ENCODE measurements around the gene SUMF1.

Gene SUMF1

DNA sequence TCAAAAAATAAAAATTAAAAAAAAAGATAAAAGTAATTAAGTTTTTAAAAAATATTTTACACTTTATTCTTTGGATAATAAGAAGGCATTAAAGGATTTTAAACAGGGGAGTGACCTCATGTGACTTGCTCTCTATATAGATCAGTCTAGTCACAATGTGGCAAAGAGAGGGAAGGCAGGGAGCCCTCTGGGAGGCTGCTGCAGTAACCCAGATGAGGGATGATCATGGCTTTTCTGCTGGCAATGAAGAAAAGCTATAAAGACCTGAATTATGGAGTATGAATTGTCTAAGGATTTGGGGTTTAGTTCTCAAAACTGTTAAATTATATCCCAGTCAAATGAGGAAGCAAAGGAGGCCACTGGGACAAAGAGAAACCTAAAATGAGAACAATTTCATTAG is 58.1 kb downstream of the SUMF1 start:
- DNase-seq (ENCODE audit: insufficient read length) (no peak), FAIRE-seq (no peak)
- no peak for TF ChIP-seq POLR2AphosphoS5 (IDR thresholded peaks at IDR 0.05; ENCODE audit: low read depth, low read length)
- no peak for TF ChIP-seq POLR2A (IDR thresholded peaks at IDR 0.05; ENCODE audit: low read depth, low read length)
- no peak for TF ChIP-seq TAF1 (IDR thresholded peaks at IDR 0.05; ENCODE audit: borderline replicate concordance, low read depth, low read length)

DNA sequence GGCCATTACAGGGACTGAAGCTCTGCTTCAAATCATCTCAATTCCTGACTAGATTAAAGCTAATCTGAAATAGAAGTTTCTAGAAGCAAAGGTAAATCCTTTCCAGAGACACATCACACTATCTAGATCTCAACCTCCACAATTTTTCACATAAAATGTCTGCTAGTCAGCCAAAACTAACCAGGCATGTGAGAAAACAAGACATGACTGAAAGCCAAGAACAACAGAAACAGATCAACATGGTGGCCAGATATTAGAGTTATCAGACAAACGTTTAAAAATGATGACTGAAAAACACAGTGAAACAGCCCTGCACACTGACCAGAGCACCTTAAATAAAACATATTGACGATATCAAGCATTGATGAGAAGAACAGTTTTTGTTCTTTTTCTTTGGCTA is 59.1 kb downstream of the SUMF1 start:
- FAIRE-seq, result no peak
- TF ChIP-seq POLR2A (IDR thresholded peaks at IDR 0.05; ENCODE audit: low read depth, low read length) (no peak), TAF1 (IDR thresholded peaks at IDR 0.05; ENCODE audit: borderline replicate concordance, low read depth, low read length) (no peak), POLR2AphosphoS5 (IDR thresholded peaks at IDR 0.05; ENCODE audit: low read depth, low read length) (no peak)
- no peak for DNase-seq (ENCODE audit: insufficient read length)

DNA sequence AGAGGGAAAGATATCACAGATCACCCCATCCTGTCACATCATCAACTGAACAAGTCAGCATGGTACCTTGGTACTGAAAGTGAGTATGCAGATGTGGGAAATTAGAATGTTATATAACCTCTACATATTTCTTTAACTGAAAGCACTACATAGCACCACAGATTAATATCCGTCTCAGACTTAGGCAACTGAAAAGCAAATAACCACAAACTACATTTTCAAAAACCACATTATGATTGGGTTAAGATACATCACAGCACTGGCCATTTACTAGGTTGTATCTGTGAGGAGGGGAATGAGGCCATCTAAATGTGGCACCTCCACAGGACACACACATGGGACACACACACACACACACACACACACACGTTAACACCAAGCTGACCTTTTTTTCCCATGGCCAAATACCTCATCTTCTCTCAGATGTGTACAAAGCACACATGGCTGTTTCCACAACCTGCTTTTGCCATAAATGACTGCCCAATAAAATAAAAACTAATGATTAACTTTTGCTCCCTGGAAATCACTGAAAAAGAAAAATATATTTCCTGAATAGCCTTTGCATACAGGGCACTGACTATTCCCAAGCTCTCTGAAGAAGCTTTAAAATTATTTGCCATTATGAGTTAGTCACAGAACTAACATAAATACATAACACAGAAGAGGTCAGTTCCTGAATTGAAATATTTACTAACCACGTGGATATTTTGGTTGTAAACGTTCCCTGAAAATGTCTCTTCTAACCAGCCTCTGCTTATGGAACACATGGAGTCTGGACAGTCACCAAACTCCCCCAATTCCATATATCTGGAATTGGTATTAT is 60.1 kb downstream of the SUMF1 start:
- no peak for TF ChIP-seq POLR2AphosphoS5 (IDR thresholded peaks at IDR 0.05; ENCODE audit: low read depth, low read length)
- no peak for TF ChIP-seq POLR2A (IDR thresholded peaks at IDR 0.05; ENCODE audit: low read depth, low read length)
- no peak for TF ChIP-seq TAF1 (IDR thresholded peaks at IDR 0.05; ENCODE audit: borderline replicate concordance, low read depth, low read length)
- no peak for DNase-seq (ENCODE audit: insufficient read length)
- peak; percentile 69 for FAIRE-seq

DNA sequence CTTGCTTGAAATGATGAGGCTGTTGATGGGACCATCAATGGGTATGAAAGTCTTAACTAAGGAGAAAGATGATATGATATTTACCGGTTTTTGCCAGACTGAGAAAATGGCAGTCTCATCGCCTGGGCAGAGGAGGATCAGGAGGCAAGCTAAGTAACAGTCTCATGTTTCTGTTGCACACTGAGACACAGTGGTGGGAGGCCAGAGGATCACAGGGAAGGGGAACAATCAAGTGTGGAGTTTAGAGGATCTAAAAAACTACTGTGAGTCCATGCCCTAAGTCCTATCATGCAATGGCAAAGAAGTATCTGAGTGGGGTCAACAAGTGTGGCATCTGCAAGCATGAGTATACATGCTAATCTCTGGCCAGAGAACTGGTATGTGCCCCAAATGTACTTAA is 62.2 kb downstream of the SUMF1 start:
- DNase-seq (ENCODE audit: insufficient read length), result no peak
- no peak for FAIRE-seq
- no peak for TF ChIP-seq POLR2A (IDR thresholded peaks at IDR 0.05; ENCODE audit: low read depth, low read length)
- no peak for TF ChIP-seq TAF1 (IDR thresholded peaks at IDR 0.05; ENCODE audit: borderline replicate concordance, low read depth, low read length)
- TF ChIP-seq POLR2AphosphoS5 (IDR thresholded peaks at IDR 0.05; ENCODE audit: low read depth, low read length), result no peak

DNA sequence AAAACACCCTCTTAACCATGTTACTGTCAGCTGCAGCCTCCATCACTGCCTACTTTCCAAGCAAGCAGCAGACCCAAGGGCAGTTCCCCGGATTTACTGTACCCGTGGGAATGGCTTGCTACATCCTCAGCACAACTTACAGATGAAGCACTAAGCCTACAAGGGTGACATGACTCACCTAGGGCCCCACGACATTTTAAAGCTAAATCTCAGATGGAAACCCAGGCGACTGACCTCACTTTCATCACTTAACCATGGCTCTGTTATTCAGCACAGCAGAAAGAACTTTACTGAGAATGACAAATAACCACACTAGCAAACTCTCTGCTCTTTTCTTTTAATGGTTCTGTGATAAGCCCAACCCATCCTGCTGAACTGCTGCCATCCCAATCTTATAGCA is 65.6 kb downstream of the SUMF1 start:
- no peak for DNase-seq (ENCODE audit: insufficient read length)
- FAIRE-seq, result no peak
- TF ChIP-seq POLR2A (IDR thresholded peaks at IDR 0.05; ENCODE audit: low read depth, low read length) (no peak), TAF1 (IDR thresholded peaks at IDR 0.05; ENCODE audit: borderline replicate concordance, low read depth, low read length) (no peak), POLR2AphosphoS5 (IDR thresholded peaks at IDR 0.05; ENCODE audit: low read depth, low read length) (no peak)

DNA sequence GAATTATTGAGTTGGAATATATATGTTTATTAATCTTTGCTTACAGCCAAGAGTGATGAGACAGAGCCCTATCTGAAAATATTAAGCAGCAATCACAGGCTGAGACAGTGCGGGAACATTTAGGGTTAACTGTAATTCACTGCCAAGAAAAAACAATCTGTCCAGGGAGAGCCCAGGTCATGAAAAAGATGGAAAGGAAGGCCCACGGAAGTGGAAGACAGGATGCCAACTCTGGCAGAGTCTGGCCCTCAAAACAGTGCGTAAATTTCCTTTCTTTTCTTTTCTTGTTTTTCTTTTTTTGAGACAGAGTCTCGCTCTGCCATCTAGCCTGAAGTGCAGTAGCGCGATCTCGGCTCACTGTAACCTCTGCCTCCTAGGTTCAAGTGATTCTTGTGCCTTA is 67.6 kb downstream of the SUMF1 start:
- TF ChIP-seq POLR2A (IDR thresholded peaks at IDR 0.05; ENCODE audit: low read depth, low read length) (no peak), POLR2AphosphoS5 (IDR thresholded peaks at IDR 0.05; ENCODE audit: low read depth, low read length) (no peak), TAF1 (IDR thresholded peaks at IDR 0.05; ENCODE audit: borderline replicate concordance, low read depth, low read length) (no peak)
- DNase-seq (ENCODE audit: insufficient read length) (no peak), FAIRE-seq (no peak)

DNA sequence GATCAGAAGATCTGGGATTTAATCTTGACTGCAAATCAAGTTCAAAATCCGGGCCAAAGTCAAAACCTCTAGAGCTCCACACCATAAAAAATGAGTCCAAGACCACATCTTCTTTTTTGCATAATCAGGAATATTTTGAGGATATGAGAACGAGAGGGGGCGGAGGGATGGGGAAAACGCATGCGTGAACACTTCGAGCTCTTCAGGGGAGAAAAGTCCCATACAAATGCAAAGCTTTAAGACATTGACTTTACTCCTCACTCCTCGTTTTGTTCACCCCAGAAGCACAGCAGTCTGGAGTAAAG is 68.2 kb downstream of the SUMF1 start:
- no peak for DNase-seq (ENCODE audit: insufficient read length)
- FAIRE-seq, result no peak
- TF ChIP-seq POLR2A (IDR thresholded peaks at IDR 0.05; ENCODE audit: low read depth, low read length), result no peak
- TF ChIP-seq TAF1 (IDR thresholded peaks at IDR 0.05; ENCODE audit: borderline replicate concordance, low read depth, low read length), result no peak
- no peak for TF ChIP-seq POLR2AphosphoS5 (IDR thresholded peaks at IDR 0.05; ENCODE audit: low read depth, low read length)

DNA sequence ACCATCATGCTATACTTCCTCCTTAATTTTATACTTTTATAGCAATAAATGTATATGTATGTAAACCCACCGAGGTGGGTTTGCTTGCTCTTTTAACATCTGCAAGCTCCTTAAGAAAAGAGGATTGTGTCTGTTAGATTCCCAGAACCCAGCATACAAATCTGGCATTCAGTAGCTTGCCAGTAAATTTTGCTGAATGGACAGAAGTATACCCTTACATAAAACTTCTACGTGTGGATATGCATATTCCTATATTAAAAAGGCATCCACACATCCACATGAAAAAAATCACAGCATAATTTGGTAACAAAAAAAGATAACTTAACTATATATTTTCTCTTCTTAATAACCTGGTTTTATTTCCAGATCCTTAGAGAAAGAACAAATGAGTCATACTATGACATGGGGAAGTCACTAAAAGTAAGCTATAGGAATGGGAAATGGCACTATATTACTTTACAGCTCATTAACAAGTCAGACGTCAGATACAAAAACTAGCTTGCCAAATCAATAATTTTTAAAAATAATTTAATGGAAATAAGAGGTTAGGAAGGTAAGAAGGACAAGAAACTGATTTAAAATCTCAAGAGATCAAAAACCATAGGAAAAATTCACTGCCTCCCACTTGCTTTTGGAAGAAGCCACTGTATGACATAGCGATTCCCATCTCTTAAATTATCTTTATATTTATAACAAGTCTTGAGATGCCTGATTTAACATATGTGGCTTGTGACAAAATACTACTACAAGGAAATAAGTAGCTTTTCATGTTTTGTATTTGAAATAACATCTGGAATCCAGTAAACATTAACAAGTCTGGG is 68.7 kb downstream of the SUMF1 start:
- no peak for FAIRE-seq
- TF ChIP-seq POLR2AphosphoS5 (IDR thresholded peaks at IDR 0.05; ENCODE audit: low read depth, low read length) (no peak), POLR2A (IDR thresholded peaks at IDR 0.05; ENCODE audit: low read depth, low read length) (no peak), TAF1 (IDR thresholded peaks at IDR 0.05; ENCODE audit: borderline replicate concordance, low read depth, low read length) (no peak)

DNA sequence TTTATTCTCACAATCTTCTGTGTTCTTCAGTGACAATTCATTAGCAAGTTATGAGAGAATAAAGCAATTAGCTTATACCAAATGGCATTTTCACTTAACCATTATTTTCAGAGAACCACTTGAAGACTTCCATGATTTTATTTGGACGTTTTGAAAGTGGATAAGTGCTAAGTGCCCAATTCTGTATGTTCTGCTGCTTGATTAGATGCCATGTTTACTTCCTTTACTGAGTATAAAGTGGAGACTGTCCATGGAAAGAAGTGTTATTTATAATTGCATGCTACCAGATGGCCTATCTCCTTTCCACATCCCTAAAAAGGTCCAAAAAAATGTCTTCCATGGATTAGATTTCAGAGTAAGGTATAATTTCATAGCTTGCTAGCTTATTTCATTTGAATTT is 69.6 kb downstream of the SUMF1 start:
- no peak for DNase-seq (ENCODE audit: insufficient read length)
- no peak for FAIRE-seq
- TF ChIP-seq POLR2AphosphoS5 (IDR thresholded peaks at IDR 0.05; ENCODE audit: low read depth, low read length), result no peak
- no peak for TF ChIP-seq TAF1 (IDR thresholded peaks at IDR 0.05; ENCODE audit: borderline replicate concordance, low read depth, low read length)
- TF ChIP-seq POLR2A (IDR thresholded peaks at IDR 0.05; ENCODE audit: low read depth, low read length), result no peak

More for the DNA sequence above, 68.7 kb downstream of the SUMF1 start:
- no peak for DNase-seq (ENCODE audit: insufficient read length)

DNA sequence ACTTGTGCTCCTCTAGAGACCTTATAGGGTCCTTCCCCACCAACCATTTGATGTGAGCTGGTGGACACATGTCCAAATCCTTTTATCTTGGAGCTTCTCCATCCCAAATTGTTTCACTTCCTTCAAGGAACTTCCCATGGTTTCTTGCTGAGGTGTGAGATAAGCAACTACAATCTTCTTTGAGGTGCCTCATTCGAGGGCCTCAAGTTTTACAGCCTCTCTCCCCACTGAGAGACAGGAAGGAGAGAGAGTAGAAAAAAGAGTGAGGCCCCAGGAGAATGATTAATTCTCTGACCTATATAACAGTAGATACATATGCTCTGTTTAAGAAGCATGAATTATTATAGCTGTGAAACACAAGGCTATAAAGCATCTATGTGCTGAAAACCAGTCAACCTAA is 70.5 kb downstream of the SUMF1 start:
- no peak for DNase-seq (ENCODE audit: insufficient read length)
- TF ChIP-seq POLR2A (IDR thresholded peaks at IDR 0.05; ENCODE audit: low read depth, low read length), result no peak
- TF ChIP-seq POLR2AphosphoS5 (IDR thresholded peaks at IDR 0.05; ENCODE audit: low read depth, low read length), result no peak
- TF ChIP-seq TAF1 (IDR thresholded peaks at IDR 0.05; ENCODE audit: borderline replicate concordance, low read depth, low read length), result no peak
- no peak for FAIRE-seq

DNA sequence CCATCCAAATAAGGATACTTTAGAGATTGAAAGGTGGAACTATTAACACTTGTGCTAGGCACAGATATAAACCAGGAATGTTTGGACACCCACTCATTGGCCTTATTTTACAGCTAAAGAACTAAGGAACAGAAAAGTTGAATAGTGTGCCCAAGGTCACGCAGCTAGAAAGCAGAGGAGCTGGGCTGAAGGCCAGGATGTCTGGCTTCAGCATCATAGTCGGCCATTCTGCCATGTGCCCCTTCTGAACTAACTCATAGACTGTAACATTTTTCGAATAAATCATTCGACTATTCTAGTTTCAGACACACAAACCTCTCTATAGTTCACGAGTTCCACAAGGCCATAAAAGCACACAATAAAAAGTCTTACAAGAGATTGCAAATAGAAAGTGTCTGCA is 71.1 kb downstream of the SUMF1 start:
- no peak for TF ChIP-seq POLR2A (IDR thresholded peaks at IDR 0.05; ENCODE audit: low read depth, low read length)
- no peak for TF ChIP-seq TAF1 (IDR thresholded peaks at IDR 0.05; ENCODE audit: borderline replicate concordance, low read depth, low read length)
- TF ChIP-seq POLR2AphosphoS5 (IDR thresholded peaks at IDR 0.05; ENCODE audit: low read depth, low read length), result no peak
- no peak for FAIRE-seq
- no peak for DNase-seq (ENCODE audit: insufficient read length)

DNA sequence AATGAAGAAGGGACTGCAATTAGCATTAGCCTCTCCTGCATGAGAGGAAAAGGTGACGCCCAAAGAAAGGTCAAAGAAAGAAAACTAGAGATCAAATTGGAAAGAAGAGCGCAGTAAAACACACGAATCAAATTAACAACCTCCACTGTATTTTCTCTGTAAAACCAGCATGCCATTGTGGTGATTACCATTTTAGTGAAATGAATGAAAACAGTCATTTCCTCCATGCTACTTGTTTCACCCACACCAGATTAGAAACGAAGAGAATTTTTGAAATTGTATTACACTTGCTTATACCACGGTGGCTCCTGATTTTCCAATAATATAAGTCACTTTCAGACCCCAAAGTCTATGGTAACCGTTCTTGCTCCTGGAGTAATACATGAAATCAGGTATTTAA is 71.6 kb downstream of the SUMF1 start:
- TF ChIP-seq POLR2A (IDR thresholded peaks at IDR 0.05; ENCODE audit: low read depth, low read length) (no peak), TAF1 (IDR thresholded peaks at IDR 0.05; ENCODE audit: borderline replicate concordance, low read depth, low read length) (no peak), POLR2AphosphoS5 (IDR thresholded peaks at IDR 0.05; ENCODE audit: low read depth, low read length) (no peak)
- DNase-seq (ENCODE audit: insufficient read length) (no peak), FAIRE-seq (no peak)
